Hair follicle dermal papilla cell (primary cell): ENCODE data around the gene MZT2B. TPM values are rescaled to one million over a fixed set of nuclear protein-coding genes. Genes with fewer than 3 reads are reported as not detected.

Source experiments
- total RNA-seq: library from RNA; depleted of rRNA; stranded (reverse); fragments of >200 nt; gene quantifications from 2 replicates; pipeline ENCODE4 v1.2.3, GENCODE V29; 2012

Gene MZT2B, protein sequence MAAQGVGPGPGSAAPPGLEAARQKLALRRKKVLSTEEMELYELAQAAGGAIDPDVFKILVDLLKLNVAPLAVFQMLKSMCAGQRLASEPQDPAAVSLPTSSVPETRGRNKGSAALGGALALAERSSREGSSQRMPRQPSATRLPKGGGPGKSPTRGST
- total RNA-seq: 94.6 and 97.4 TPM in 2 replicates

DNA sequence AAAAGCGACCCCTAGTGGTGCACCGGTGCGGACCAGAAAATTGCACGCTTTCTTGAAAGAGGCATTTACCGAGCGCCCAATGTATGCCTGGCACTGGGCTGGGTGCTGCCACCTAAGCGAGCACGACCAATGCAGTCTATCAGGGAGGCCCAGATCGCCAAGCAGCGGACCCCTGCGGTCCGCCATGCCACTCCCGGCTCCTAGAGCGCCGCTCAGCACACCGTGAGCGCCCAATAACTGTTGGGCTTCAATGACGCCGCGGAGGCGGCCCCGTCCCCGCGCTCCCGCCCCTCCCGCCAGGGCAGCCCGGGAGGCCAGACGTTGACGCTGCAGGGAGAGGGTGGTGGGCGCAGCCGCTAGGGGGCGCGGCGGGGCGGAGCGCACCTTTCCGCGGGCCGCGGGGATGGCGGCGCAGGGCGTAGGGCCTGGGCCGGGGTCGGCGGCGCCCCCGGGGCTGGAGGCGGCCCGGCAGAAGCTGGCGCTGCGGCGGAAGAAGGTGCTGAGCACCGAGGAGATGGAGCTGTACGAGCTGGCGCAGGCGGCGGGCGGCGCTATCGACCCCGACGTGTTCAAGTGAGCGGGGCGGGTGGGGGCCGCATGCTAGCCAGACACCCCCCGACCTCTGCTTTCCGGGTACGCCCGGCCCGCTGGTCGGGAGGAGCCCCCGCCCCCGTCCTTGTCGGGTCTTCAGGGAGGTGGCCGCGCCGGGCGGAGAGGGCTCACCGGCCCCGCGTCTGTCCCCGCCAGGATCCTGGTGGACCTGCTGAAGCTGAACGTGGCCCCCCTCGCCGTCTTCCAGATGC is at the start of gene MZT2B:
TSS of gene MZT2B (plus strand) at position 383 of the 803 bp plus-strand sequence. CDS start at position 404, 21 bp downstream.

DNA sequence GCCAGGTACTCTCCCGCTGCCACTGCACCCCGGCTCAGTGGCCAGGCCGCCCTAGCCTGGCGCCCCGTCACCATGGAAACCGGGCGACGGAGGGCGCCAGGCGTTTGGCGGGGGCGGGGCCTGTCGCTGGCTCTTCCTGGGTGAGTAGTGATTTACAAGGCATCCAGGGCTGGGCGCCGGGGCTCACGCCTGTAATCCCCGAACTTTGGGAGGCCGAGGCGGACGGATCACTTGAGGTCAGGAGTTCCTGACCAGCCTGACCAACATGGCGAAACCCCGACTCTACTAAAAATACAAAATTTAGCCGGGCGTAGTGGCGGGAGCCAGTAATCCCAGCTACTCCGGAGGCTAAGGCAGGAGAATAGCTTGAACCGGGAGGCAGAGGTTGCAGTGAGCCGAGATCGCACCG is 37.1 kb upstream of the MZT2B start, which contains the start of gene CCDC74B:
TSS of gene CCDC74B (minus strand) at position 107 of the 409 bp plus-strand sequence. CDS start 116 bp downstream, outside the sequence.

DNA sequence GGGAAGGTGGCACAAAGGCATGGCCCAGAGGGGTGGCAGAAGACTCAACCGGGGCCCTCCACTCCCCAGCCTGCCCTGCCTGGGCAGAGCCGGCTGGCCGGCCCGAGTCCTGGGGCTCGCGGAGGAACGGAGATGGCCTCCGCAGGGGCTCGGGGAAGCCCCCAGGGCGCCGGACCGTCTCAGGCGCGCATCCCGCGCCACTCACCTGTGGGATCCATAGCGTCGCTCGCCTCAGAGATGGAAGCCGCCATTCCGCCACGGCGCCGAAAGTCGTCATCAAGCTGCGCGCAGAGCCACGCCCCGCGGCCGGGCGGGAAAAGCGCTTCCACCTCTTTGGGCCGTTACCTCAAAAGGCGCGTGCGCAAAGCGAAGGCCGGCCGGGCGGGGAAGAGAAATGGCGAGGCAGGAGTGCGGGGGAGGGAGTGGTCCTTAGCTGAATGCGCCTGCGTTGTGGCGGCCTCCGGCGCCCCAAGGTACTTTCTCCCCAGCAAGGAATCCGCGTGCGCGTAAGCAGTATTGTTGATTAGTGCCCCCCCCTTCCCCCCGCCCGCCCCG is 660 bp upstream of the MZT2B start, which contains the start of gene SMPD4:
TSS of gene SMPD4 (minus strand) at position 278 of the 555 bp plus-strand sequence. CDS start 5,010 bp downstream, outside the sequence.

DNA sequence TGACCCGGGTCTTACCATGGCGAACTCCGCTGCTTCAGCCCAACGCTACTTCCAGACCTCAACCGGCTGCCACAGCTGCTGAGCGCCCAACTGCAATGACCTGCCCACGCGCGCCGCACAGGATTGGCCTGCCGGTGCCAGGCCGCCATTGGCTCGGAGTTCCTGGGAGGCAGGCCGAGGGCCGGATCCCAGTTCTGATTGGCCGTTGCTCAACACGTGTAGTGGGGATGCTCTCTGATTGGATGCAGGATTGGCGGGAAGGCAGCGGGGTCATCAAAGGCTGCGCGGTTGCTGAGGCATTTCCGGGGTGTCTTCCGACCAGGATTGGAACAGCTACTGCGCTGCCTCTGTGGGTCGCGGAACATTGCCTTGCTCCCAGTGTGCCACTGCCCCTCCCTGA is 16.3 kb downstream of the MZT2B start, which contains the start of gene TUBA3E:
TSS of gene TUBA3E (minus strand) at position 97 of the 400 bp plus-strand sequence. CDS start at position 18, 79 bp downstream.

Other genes with a start within 250 kb of the MZT2B start
- gene RAB6C, start 202.6 kb upstream of the MZT2B start, total RNA-seq: not detected in 2 replicates
- 0.12 TPM in 1 of 2 replicates, not detected in the other for gene POTEF, start 53.0 kb upstream of the MZT2B start, total RNA-seq
- 6.7 and 10.2 TPM in 2 replicates for gene CCDC74B, start 37.1 kb upstream of the MZT2B start, total RNA-seq
- 23.1 and 25.3 TPM in 2 replicates for gene SMPD4, start 660 bp upstream of the MZT2B start, total RNA-seq
- not detected in 2 replicates for gene TUBA3E, start 16.2 kb downstream of the MZT2B start, total RNA-seq
- gene IMP4, start 160.6 kb downstream of the MZT2B start, total RNA-seq: 62.9 and 67.7 TPM in 2 replicates
- 20.5 and 21.4 TPM in 2 replicates for gene PTPN18, start 173.8 kb downstream of the MZT2B start, total RNA-seq